Central memory CD8-positive, alpha-beta T cell (primary cell): Measurements from ENCODE around the gene KDM4B.

ENCODE experiments used
- ATAC-seq: fragments of 150-1000 bp; cut with Tn5 transposase; replicated peaks from 2 replicates; pipeline ENCODE4 v1.10.0; 2022; ENCODE audit warnings: mild to moderate bottlenecking, moderate FRiP score, moderate number of reproducible peaks; ENCODE audit not compliant: poor library complexity, severe bottlenecking; ENCODE audit errors: extremely low read depth
- DNase-seq, 2 donors: peaks; one replicate each; pipeline ENCODE4 v3.0.0; 2021; ENCODE audit warnings: low spot score in 2 of 2
- H3K27ac Mint-ChIP-seq: one replicate; pipeline ENCODE4 v1.8.0; 2022; ENCODE audit warnings: low read depth, mild to moderate bottlenecking, moderate library complexity, mixed read lengths
- H3K27me3 Mint-ChIP-seq: one replicate; pipeline ENCODE4 v1.8.0; 2022; ENCODE audit warnings: mixed read lengths
- H3K36me3 Mint-ChIP-seq: one replicate; pipeline ENCODE4 v1.8.0; 2022; ENCODE audit warnings: mild to moderate bottlenecking, moderate library complexity, mixed read lengths; ENCODE audit not compliant: insufficient read depth
- H3K4me1 Mint-ChIP-seq: one replicate; pipeline ENCODE4 v1.8.0; 2022; ENCODE audit warnings: mixed read lengths
- H3K4me3 Mint-ChIP-seq: one replicate; pipeline ENCODE4 v1.8.0; 2022; ENCODE audit warnings: mild to moderate bottlenecking, moderate library complexity, mixed read lengths
- H3K9me3 Mint-ChIP-seq: one replicate; pipeline ENCODE4 v1.8.0; 2022; ENCODE audit warnings: mixed read lengths

The KDM4B gene

GRCh38 chr19:5047251-5047935, 78.5 kb downstream of the KDM4B start:
- Mint-ChIP-seq H3K27me3 (no peaks in the 10 kb centered on the region), H3K27ac (no peak overlapping the region), H3K4me3 (no peak overlapping the region), H3K36me3 (peaks cover 9% of the 10 kb centered on the region), H3K9me3 (no peaks in the 10 kb centered on the region), H3K4me1 (peaks cover 5% of the 10 kb centered on the region)
- ATAC-seq: no peak
- no peak for DNase-seq

DNA sequence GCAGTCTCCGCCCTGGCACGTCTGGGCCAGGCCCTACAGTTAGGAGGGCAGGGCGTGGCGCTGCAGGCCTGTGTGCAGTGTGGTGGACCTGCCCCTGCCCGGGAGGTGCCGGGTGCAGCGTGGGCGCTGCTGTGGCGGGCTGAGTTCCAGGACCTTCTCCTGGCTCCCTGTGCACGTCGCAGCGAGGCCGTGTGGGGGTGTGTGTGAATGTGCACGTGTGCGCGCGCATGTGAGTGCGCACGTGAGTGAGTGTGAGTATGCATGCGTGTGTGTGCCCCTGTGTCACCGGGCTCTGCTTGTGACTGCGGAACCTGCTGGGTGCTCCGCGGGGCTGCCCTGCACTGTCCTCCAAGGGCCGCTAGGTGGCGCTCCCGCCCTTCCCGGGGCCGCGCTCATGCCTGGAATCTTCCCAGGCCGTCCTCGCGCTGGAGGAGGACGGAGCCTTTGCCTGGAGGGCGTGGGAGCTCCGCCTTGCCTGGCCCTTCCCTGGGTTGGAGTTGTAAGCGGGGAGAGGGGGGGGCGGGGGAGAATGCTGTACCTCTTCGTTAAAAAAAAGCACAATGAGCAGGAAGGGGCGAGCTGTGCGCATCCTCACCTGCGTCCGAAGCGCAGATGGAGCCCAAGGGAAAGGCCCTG, 79.3 kb downstream of the KDM4B start:
- no peak overlapping the region for H3K27ac Mint-ChIP-seq
- H3K9me3 Mint-ChIP-seq: no peaks in the 10 kb centered on the region
- H3K36me3 Mint-ChIP-seq: peaks cover 12% of the 10 kb centered on the region
- DNase-seq: peak; percentile 41 to 56
- H3K27me3 Mint-ChIP-seq: no peaks in the 10 kb centered on the region
- H3K4me1 Mint-ChIP-seq: peaks cover 5% of the 10 kb centered on the region
- ATAC-seq: peak; percentile 56
- H3K4me3 Mint-ChIP-seq: no peak overlapping the region

GRCh38 chr19:5048727-5049553, 80.0 kb downstream of the KDM4B start:
- Mint-ChIP-seq H3K36me3 (peaks cover 12% of the 10 kb centered on the region), H3K27ac (no peak overlapping the region), H3K4me3 (no peak overlapping the region), H3K9me3 (no peaks in the 10 kb centered on the region), H3K4me1 (peaks cover 5% of the 10 kb centered on the region), H3K27me3 (no peaks in the 10 kb centered on the region)
- ATAC-seq (no peak), DNase-seq (no peak)

- no peaks in the 10 kb centered on the region for H3K9me3 Mint-ChIP-seq
- no peak overlapping the region for H3K27ac Mint-ChIP-seq
- H3K27me3 Mint-ChIP-seq: no peaks in the 10 kb centered on the region
- no peak overlapping the region for H3K4me3 Mint-ChIP-seq
- DNase-seq (no peak), ATAC-seq (no peak)
- peaks cover 5% of the 10 kb centered on the region for H3K4me1 Mint-ChIP-seq
- peaks cover 12% of the 10 kb centered on the region for H3K36me3 Mint-ChIP-seq
Observed at GRCh38 chr19:5049561-5049960, 80.6 kb downstream of the KDM4B start.

DNA sequence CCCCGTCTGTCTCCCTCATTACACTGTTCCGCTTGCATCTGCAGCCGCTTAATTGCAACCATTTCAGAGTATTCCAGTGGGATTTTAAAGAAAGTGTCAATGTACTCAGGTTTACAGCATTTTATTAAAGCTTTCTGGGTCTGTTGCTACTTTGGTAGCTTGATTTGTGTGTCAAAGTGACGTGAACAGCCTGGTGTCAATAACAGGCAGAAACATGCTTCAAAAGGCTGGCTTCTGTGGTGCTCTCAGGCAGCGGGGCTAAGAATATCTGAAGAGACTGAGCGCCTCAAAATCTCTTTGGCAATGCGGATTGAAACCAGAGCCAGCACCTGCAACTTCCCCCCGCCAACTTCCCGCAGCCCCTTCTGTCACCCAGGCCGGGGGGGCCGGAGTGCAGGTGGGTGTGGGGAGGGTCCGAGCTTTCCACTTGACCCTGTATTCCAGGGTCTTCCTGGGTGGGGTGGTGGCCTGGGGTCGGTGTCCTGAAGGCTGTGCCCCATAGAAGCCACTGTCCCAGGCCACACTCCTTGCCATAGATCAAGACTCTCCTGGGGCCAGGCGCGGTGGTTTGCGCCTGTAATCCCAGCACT, 81.2 kb downstream of the KDM4B start:
- Mint-ChIP-seq H3K4me3 (no peak overlapping the region), H3K36me3 (peaks cover 10% of the 10 kb centered on the region), H3K4me1 (peaks cover 5% of the 10 kb centered on the region), H3K9me3 (no peaks in the 10 kb centered on the region), H3K27ac (no peak overlapping the region), H3K27me3 (no peaks in the 10 kb centered on the region)
- DNase-seq (no peak), ATAC-seq (no peak)

GRCh38 chr19:5050905-5051304, 82.0 kb downstream of the KDM4B start:
- DNase-seq (no peak), ATAC-seq (no peak)

DNA sequence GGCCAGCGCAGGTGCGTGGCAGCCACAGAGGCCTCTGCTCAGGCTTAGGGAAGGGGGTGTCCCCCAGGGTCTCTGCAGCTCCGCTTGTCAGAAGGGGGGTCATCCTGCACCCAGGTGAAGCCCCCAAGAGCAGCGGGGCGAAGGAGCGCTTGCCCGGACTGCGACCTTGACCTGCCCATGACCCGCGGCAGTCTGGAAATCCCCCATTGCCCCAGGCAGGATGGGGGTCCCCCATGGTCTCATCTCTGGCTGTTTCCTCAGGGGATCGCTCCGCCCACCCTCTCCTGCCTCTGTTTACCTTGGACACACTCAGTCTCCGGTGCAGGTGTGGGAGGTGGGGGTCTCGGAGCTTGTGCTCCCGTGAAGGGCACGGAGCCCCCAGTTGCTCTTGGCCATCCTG, 82.7 kb downstream of the KDM4B start:
- Mint-ChIP-seq H3K27me3 (no peaks in the 10 kb centered on the region), H3K4me1 (peaks cover 5% of the 10 kb centered on the region), H3K4me3 (no peak overlapping the region), H3K27ac (no peak overlapping the region), H3K9me3 (no peaks in the 10 kb centered on the region), H3K36me3 (peaks cover 11% of the 10 kb centered on the region)
- DNase-seq (no peak), ATAC-seq (no peak)

More at GRCh38 chr19:5050905-5051304, 82.0 kb downstream of the KDM4B start:
- H3K27ac Mint-ChIP-seq: no peak overlapping the region
- peaks cover 5% of the 10 kb centered on the region for H3K4me1 Mint-ChIP-seq
- H3K27me3 Mint-ChIP-seq: no peaks in the 10 kb centered on the region
- H3K9me3 Mint-ChIP-seq: no peaks in the 10 kb centered on the region
- H3K36me3 Mint-ChIP-seq: peaks cover 11% of the 10 kb centered on the region
- H3K4me3 Mint-ChIP-seq: no peak overlapping the region

DNA sequence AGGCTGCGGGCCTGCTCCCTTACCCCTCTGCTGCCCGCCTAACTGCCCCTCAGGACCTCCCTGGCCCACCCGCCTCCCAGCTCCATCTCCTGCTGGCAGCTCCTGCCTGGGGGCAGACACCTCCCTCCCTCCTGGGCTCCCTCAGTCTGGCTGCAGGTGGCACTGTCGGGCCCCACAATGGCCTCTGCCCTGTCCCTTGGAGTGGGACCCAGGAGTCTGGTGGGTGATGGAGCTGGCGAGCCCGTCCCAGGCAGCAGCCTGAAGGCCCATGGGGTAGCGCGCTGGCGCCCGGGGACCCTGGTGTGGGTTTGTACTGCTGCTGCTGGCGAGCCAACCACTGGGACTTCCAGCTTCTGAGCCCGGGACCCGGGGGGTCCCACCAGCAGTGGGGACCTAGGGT, 83.6 kb downstream of the KDM4B start:
- ATAC-seq (no peak), DNase-seq (no peak)
- no peak overlapping the region for H3K27ac Mint-ChIP-seq
- H3K4me1 Mint-ChIP-seq: peaks cover 5% of the 10 kb centered on the region
- H3K9me3 Mint-ChIP-seq: no peaks in the 10 kb centered on the region
- peaks cover 11% of the 10 kb centered on the region for H3K36me3 Mint-ChIP-seq
- no peak overlapping the region for H3K4me3 Mint-ChIP-seq
- no peaks in the 10 kb centered on the region for H3K27me3 Mint-ChIP-seq

- Mint-ChIP-seq H3K4me1 (peaks cover 5% of the 10 kb centered on the region), H3K9me3 (no peaks in the 10 kb centered on the region), H3K27ac (no peak overlapping the region), H3K36me3 (peaks cover 11% of the 10 kb centered on the region), H3K27me3 (no peaks in the 10 kb centered on the region), H3K4me3 (no peak overlapping the region)
- no peak for ATAC-seq
- DNase-seq: no peak
Observed at GRCh38 chr19:5052945-5053485, 84.1 kb downstream of the KDM4B start.

- no peak overlapping the region for H3K27ac Mint-ChIP-seq
- H3K9me3 Mint-ChIP-seq: no peaks in the 10 kb centered on the region
- no peak for DNase-seq
- no peak overlapping the region for H3K4me3 Mint-ChIP-seq
- H3K27me3 Mint-ChIP-seq: no peaks in the 10 kb centered on the region
- peaks cover 5% of the 10 kb centered on the region for H3K36me3 Mint-ChIP-seq
- no peaks in the 10 kb centered on the region for H3K4me1 Mint-ChIP-seq
- ATAC-seq: no peak
Observed at GRCh38 chr19:5053661-5054060, 84.7 kb downstream of the KDM4B start.

DNA sequence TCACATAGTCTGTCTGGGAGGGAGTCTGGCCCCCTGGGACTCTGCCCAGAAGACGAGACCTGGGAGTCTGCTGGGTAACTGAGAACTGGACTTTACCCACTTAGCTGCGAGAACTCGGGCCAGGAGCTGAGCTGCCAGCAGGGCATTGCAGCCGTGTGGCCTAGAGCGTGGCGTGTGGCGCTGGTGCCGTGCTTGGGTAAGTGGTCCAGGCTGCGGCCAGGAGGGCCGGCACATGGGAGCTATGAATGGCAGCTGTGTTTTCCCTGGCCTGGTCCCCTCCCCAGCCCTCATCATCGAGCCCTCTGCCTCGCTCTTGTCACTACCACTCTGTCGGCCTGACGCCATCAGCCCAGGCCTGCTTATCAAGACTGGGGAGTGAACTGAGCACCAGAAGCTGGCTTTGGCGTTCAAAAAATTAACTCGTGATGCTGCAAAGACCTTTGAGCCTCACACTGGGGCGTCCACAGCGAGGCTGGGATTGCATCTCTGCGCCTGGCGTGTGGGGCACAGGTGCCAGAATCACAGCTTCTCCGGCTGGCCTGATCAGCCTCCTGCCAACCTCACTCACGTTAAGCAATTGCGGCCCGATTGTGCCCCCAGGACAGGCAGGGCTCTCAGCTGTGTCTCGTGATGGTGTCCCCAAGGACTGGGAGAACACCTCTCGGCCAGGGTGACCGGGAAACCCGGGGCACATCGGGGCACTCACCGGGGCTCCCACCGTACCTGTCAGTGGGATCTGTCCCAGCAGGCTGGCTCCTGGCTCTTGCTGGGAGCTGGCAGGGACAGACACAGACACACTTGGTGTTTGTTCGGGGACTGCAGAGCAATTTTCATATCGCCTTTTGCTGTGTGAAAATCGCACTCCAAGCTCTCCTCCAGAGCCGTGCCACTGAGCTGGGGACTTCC, 85.9 kb downstream of the KDM4B start:
- Mint-ChIP-seq H3K9me3 (no peaks in the 10 kb centered on the region), H3K36me3 (peaks cover 5% of the 10 kb centered on the region), H3K4me3 (no peak overlapping the region), H3K4me1 (no peaks in the 10 kb centered on the region), H3K27ac (no peak overlapping the region), H3K27me3 (no peaks in the 10 kb centered on the region)
- ATAC-seq: no peak
- no peak for DNase-seq

- H3K27me3 Mint-ChIP-seq: no peaks in the 10 kb centered on the region
- H3K4me3 Mint-ChIP-seq: no peak overlapping the region
- peaks cover 5% of the 10 kb centered on the region for H3K36me3 Mint-ChIP-seq
- no peaks in the 10 kb centered on the region for H3K9me3 Mint-ChIP-seq
- no peaks in the 10 kb centered on the region for H3K4me1 Mint-ChIP-seq
- DNase-seq (no peak), ATAC-seq (no peak)
- no peak overlapping the region for H3K27ac Mint-ChIP-seq
Observed at GRCh38 chr19:5055457-5055776, 86.5 kb downstream of the KDM4B start.
